Activated CD8-positive, alpha-beta T cell treated with anti-CD3 and anti-CD28 coated beads for 36 hours (primary cell): Measurements from ENCODE around the gene SIGLEC6. TPM values are rescaled to one million over a fixed set of nuclear protein-coding genes. Genes with fewer than 3 reads are reported as not detected.

ENCODE experiments used
- ATAC-seq: fragments of 200-7000 bp; cut with Tn5 transposase; one replicate; pipeline ENCODE4 v1.10.0; 2021; ENCODE audit warnings: mild to moderate bottlenecking, moderate library complexity
- CTCF ChIA-PET: fragments of 350-600 bp; sonication (Branson Sonifier 250); formaldehyde crosslinking; loops from one replicate; lab custom pipeline; 2021; ENCODE audit warnings: antibody characterized with exemption; lab: Charles Lee
- POLR2A ChIA-PET: fragments of 350-600 bp; sonication (Branson Sonifier 250); formaldehyde crosslinking; loops from one replicate; lab custom pipeline; 2021; ENCODE audit warnings: antibody characterized with exemption; lab: Charles Lee
- DNase-seq: peaks from one replicate; pipeline ENCODE4 v3.0.0-alpha.2; 2020
- H3K27ac Mint-ChIP-seq: one replicate; pipeline ENCODE4 v1.8.0; 2021; ENCODE audit warnings: mild to moderate bottlenecking, mixed read lengths
- H3K27me3 Mint-ChIP-seq: one replicate; pipeline ENCODE4 v1.8.0; 2021; ENCODE audit warnings: mixed read lengths
- H3K36me3 Mint-ChIP-seq: one replicate; pipeline ENCODE4 v1.8.0; 2021; ENCODE audit warnings: low read depth, mixed read lengths
- H3K4me1 Mint-ChIP-seq: one replicate; pipeline ENCODE4 v1.8.0; 2021; ENCODE audit warnings: low read depth, mixed read lengths
- H3K4me3 Mint-ChIP-seq: one replicate; pipeline ENCODE4 v1.8.0; 2021; ENCODE audit warnings: mild to moderate bottlenecking, moderate library complexity, mixed read lengths
- H3K9me3 Mint-ChIP-seq: one replicate; pipeline ENCODE4 v1.8.0; 2021; ENCODE audit warnings: mixed read lengths
- intact Hi-C: fragments of 100-400 bp; cut with micrococcal nuclease; formaldehyde crosslinking; loops from one replicate; pipeline ENCODE4 v1.10.0; 2022
- total RNA-seq, 2 experiments: library from RNA; stranded (reverse); gene quantifications; one replicate each; pipeline ENCODE4 v1.2.3, GENCODE V29; 2021
- TF ChIP-seq, protein P1 (sequence below): fragments of 200-600 bp; IDR thresholded peaks from one replicate; pipeline ENCODE4 v1.8.0; 2022; ENCODE audit warnings: antibody characterized with exemption, mild to moderate bottlenecking

SIGLEC6 gene
- total RNA-seq, 2 experiments from 2014 or later, result not detected

DNA sequence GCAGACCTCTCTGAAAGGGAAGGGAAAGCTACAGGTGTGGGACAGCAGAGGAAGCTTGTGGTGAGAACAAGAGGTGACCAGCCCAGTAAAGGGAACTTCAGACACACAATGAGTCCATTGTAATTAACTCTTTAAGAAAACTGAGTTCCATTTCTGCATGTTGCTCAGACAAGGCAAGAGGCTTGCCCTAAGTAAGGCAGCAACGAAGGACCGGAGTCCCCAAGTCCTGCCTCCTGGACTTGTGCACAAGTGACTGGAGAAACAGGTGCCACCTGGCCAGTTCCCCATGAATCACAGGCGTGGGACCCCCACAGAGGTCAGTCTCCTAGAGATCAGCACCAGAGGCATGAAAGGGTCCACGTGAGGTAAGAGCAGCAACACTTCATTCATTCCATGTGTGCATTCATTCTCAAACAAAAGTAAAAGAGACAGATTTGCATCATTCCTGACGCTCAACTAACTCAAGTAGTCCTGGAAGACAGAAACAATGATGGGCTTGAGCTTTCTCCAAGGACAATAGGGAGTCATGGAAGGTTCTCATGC, 14.7 kb upstream of the SIGLEC6 start:
- CTCF ChIA-PET, result interaction anchor here (1.4 to 2.7 kb wide), 2 partner anchors 31 to 73 kb away, joined by 3 to 8 read pairs; no protein-coding TSS in a partner anchor
- Mint-ChIP-seq H3K4me3 (no peak overlapping the region), H3K27ac (no peak overlapping the region), H3K36me3 (no peaks in the 10 kb centered on the region), H3K4me1 (peaks cover 12% of the 10 kb centered on the region), H3K27me3 (peaks cover 42% of the 10 kb centered on the region), H3K9me3 (no peaks in the 10 kb centered on the region)
- POLR2A ChIA-PET, result no interaction called here
- ATAC-seq (no peak), DNase-seq (no peak)
- TF ChIP-seq, protein P1, sequence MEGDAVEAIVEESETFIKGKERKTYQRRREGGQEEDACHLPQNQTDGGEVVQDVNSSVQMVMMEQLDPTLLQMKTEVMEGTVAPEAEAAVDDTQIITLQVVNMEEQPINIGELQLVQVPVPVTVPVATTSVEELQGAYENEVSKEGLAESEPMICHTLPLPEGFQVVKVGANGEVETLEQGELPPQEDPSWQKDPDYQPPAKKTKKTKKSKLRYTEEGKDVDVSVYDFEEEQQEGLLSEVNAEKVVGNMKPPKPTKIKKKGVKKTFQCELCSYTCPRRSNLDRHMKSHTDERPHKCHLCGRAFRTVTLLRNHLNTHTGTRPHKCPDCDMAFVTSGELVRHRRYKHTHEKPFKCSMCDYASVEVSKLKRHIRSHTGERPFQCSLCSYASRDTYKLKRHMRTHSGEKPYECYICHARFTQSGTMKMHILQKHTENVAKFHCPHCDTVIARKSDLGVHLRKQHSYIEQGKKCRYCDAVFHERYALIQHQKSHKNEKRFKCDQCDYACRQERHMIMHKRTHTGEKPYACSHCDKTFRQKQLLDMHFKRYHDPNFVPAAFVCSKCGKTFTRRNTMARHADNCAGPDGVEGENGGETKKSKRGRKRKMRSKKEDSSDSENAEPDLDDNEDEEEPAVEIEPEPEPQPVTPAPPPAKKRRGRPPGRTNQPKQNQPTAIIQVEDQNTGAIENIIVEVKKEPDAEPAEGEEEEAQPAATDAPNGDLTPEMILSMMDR, result no peak
- intact Hi-C loops, result no loop called here

DNA sequence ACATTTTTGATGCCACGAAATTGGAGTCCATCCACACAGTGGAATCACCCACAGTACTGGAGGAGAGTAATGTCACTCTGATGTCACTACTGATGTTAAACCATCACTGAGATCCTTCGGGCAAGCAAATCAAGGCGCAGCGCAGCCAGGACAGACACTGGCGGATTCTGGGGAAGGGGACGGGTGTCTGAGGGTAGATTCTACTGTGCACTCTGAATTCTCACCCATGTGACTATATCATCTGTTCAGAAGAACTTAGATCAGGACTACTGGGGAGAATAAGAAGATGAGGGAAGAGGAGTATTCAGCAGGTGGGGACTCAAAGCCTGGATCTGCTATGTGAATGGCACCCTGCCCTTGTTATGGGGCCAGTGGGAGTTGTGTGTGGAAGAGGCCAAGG, 12.6 kb upstream of the SIGLEC6 start:
- POLR2A ChIA-PET, result no interaction called here
- ATAC-seq, result no peak
- no peak for DNase-seq
- CTCF ChIA-PET, result no interaction called here
- Mint-ChIP-seq H3K9me3 (no peaks in the 10 kb centered on the region), H3K36me3 (no peaks in the 10 kb centered on the region), H3K27ac (no peak overlapping the region), H3K27me3 (peaks cover 45% of the 10 kb centered on the region), H3K4me1 (peaks cover 11% of the 10 kb centered on the region), H3K4me3 (no peak overlapping the region)
- intact Hi-C loops, result no loop called here
- TF ChIP-seq, protein P1, result no peak

DNA sequence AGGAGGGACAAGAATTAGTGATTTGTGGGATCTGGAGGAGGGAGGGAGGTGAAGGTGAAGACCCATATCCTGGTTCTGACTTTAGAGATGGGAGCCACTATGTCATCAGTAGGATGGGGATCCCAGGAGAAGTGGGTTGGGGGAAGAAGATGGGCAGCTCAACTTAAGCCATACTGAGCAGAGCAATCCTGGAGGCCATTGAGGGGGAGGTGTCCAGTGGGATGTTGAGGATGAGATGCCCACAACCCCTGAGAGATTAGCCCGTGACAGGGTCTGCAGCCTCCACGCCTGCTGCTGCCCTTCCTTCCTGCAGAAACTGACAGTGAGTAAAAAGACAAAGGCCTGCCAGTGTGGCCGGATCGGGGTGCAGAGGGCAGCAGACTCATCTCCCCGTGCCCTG, 11.2 kb upstream of the SIGLEC6 start:
- Mint-ChIP-seq H3K27ac (no peak overlapping the region), H3K4me3 (no peak overlapping the region), H3K4me1 (peaks cover 11% of the 10 kb centered on the region), H3K9me3 (no peaks in the 10 kb centered on the region), H3K36me3 (no peaks in the 10 kb centered on the region), H3K27me3 (peaks cover 51% of the 10 kb centered on the region)
- no peak for DNase-seq
- TF ChIP-seq, protein P1, result no peak
- CTCF ChIA-PET, result no interaction called here
- POLR2A ChIA-PET, result no interaction called here
- intact Hi-C loops, result no loop called here
- no peak for ATAC-seq

DNA sequence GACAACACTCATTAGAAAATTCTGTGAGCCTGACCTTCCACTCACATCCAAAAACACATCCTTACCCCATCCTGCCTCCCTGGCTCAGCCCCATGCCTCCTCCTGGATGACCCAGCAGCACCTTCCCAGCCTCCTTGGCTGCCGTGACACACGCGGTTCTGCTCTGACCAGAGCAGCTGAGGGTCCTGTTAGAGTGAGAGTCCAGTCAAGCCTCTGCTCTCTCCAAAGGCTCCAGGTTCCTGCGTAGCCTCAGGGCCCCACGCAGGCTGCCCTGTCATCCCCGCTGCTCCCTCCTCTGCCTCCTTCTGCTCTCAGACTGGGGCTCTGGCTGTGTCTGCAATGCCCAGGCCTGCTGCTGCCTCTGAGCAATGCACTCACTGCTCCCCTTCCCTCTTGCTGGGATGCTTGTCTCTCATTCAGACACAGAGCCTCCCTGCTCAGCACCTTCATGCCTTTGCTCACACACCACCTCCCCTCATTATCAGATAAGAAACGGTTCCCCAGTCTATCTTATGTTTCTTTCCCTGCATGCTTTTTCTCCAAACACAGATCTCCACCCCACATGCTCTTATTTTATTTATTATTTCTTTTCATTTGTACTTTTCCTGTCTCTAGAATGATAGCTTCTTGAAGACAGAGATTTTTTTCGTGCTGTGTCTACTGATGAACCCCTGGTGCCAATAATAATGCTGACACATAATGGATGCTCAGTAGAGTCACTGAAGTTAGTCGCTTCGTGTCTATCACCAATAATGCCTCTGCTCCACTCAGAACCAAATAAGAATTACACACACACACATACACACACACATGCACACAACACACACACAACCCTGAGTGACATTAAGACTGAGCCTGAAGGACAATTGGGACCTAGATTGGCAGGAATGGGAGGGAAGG, 10.2 kb upstream of the SIGLEC6 start:
- TF ChIP-seq, protein P1, result no peak
- Mint-ChIP-seq H3K9me3 (no peaks in the 10 kb centered on the region), H3K27me3 (peaks cover 47% of the 10 kb centered on the region), H3K36me3 (no peaks in the 10 kb centered on the region), H3K4me1 (peaks cover 5% of the 10 kb centered on the region), H3K27ac (no peak overlapping the region), H3K4me3 (no peak overlapping the region)
- no peak for ATAC-seq
- DNase-seq, result no peak
- intact Hi-C loops, result no loop called here
- POLR2A ChIA-PET, result interaction anchor here (0.7 kb wide), 1 partner anchor 124 kb away, joined by 3 read pairs; the partner anchor contains the start of gene SIGLEC10
- CTCF ChIA-PET, result no interaction called here

DNA sequence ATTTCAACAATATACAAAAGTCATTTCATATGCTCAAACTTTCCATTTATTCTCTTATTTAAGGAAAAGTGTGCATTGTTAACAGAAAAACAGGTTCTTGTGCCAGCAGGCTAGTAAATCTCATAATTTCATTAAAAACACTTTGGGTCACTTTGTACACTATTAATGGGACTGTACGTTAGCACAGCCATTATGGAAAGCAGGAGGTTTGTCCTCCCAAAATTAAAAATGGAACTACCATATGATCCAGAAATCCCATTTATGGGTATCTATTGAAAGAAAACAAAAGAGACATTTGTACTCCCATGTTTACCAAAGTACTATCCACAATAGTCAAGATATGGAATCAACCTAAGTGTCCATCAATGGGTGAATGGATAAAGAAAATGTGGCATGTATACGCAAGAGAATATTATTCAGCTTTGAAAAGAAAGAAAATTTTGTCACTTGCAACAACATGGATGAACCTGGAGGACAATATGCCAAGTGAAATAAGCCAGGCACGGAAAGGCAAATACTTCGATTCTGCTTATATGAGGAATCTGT, 8.4 kb upstream of the SIGLEC6 start:
- POLR2A ChIA-PET, result no interaction called here
- H3K27ac Mint-ChIP-seq, result no peak overlapping the region

More for the DNA sequence above, 8.4 kb upstream of the SIGLEC6 start:
- intact Hi-C loops, result no loop called here
- ATAC-seq (no peak), DNase-seq (no peak)
- Mint-ChIP-seq H3K27me3 (peaks cover 50% of the 10 kb centered on the region), H3K4me1 (no peaks in the 10 kb centered on the region), H3K9me3 (no peaks in the 10 kb centered on the region), H3K36me3 (no peaks in the 10 kb centered on the region), H3K4me3 (no peak overlapping the region)
- CTCF ChIA-PET, result no interaction called here
- TF ChIP-seq, protein P1, result no peak
